Mesendoderm (in vitro differentiated cells): Measurements from ENCODE around the gene NEFH. TPM values are rescaled to one million over a fixed set of nuclear protein-coding genes. Genes with fewer than 3 reads are reported as not detected.

Experiments used
- DNase-seq: peaks from one replicate; pipeline ENCODE4 v3.0.0; 2013
- H2AK5ac ChIP-seq: 2 replicates; pipeline ENCODE4 v1.6.1; 2013; ENCODE audit warnings: low read length, inconsistent platforms
- H2BK120ac ChIP-seq: 2 replicates; pipeline ENCODE4 v1.6.1; 2013; ENCODE audit warnings: low read depth, mild to moderate bottlenecking, low read length, moderate library complexity, mixed read lengths
- H2BK15ac ChIP-seq: replicated peaks from 2 replicates; pipeline ENCODE4 v1.6.1; 2013; ENCODE audit warnings: low read depth, mild to moderate bottlenecking, moderate library complexity
- H2BK5ac ChIP-seq: 2 replicates; pipeline ENCODE4 v1.6.1; 2013; ENCODE audit warnings: low read length, inconsistent platforms
- H3K18ac ChIP-seq: 2 replicates; pipeline ENCODE4 v1.6.1; 2013; ENCODE audit warnings: mild to moderate bottlenecking, low read length, mixed read lengths
- H3K23ac ChIP-seq: one replicate; pipeline ENCODE4 v1.6.1; 2013; ENCODE audit warnings: low read length
- H3K27ac ChIP-seq: 2 replicates; pipeline ENCODE4 v1.5.1; 2013; ENCODE audit warnings: low read depth, mild to moderate bottlenecking, inconsistent platforms, low read length, moderate library complexity
- H3K27me3 ChIP-seq: 2 replicates; pipeline ENCODE4 v1.6.1; 2013; ENCODE audit warnings: low read length, control low read depth, mild to moderate bottlenecking, inconsistent platforms; ENCODE audit not compliant: insufficient read depth, poor library complexity
- H3K36me3 ChIP-seq: 2 replicates; pipeline ENCODE4 v1.6.1; 2013; ENCODE audit warnings: low read length, inconsistent platforms; ENCODE audit not compliant: control insufficient read depth, insufficient read depth
- H3K4ac ChIP-seq: one replicate; pipeline ENCODE4 v1.6.1; 2013; ENCODE audit warnings: low read depth, mild to moderate bottlenecking, low read length, moderate library complexity
- H3K4me1 ChIP-seq: 2 replicates; pipeline ENCODE4 v1.6.1; 2013; ENCODE audit warnings: low read depth, low read length, inconsistent platforms; ENCODE audit not compliant: control insufficient read depth
- H3K4me2 ChIP-seq: 2 replicates; pipeline ENCODE4 v1.6.1; 2013; ENCODE audit warnings: low read length
- H3K4me3 ChIP-seq: 2 replicates; pipeline ENCODE4 v1.5.1; 2013; ENCODE audit warnings: mild to moderate bottlenecking, low read length
- H3K56ac ChIP-seq: one replicate; pipeline ENCODE4 v1.6.1; 2013; ENCODE audit warnings: low read length
- H3K79me1 ChIP-seq: 2 replicates; pipeline ENCODE4 v1.6.1; 2013; ENCODE audit warnings: low read length, inconsistent platforms
- H3K79me2 ChIP-seq: 2 replicates; pipeline ENCODE4 v1.6.1; 2013; ENCODE audit warnings: mild to moderate bottlenecking, low read length; ENCODE audit not compliant: control insufficient read depth, insufficient read depth
- H3K9ac ChIP-seq: 2 replicates; pipeline ENCODE4 v1.6.1; 2013; ENCODE audit warnings: low read length, inconsistent platforms
- H4K5ac ChIP-seq: one replicate; pipeline ENCODE4 v1.6.1; 2013; ENCODE audit warnings: low read length
- H4K8ac ChIP-seq: one replicate; pipeline ENCODE4 v1.6.1; 2013; ENCODE audit warnings: low read depth, mild to moderate bottlenecking, control low read depth, low read length, moderate library complexity
- WGBS: extraction: QIAGEN DNeasy Blood & Tissue Kit; methylation state at CpG from one replicate; pipeline ENCODE4 v1.1.7; 2013; ENCODE audit warnings: low lambda C conversion rate, missing lambda C conversion rate; ENCODE audit not compliant: insufficient coverage; ENCODE audit errors: extremely low coverage; 5-methylcytosine and 5-hydroxymethylcytosine counted together
- polyA plus RNA-seq, 2 experiments: library from polyadenylated mRNA; stranded (reverse); fragments of 200-250 nt; gene quantifications; one replicate each; pipeline ENCODE4 v1.2.3, GENCODE V29; 2013

Gene NEFH, protein sequence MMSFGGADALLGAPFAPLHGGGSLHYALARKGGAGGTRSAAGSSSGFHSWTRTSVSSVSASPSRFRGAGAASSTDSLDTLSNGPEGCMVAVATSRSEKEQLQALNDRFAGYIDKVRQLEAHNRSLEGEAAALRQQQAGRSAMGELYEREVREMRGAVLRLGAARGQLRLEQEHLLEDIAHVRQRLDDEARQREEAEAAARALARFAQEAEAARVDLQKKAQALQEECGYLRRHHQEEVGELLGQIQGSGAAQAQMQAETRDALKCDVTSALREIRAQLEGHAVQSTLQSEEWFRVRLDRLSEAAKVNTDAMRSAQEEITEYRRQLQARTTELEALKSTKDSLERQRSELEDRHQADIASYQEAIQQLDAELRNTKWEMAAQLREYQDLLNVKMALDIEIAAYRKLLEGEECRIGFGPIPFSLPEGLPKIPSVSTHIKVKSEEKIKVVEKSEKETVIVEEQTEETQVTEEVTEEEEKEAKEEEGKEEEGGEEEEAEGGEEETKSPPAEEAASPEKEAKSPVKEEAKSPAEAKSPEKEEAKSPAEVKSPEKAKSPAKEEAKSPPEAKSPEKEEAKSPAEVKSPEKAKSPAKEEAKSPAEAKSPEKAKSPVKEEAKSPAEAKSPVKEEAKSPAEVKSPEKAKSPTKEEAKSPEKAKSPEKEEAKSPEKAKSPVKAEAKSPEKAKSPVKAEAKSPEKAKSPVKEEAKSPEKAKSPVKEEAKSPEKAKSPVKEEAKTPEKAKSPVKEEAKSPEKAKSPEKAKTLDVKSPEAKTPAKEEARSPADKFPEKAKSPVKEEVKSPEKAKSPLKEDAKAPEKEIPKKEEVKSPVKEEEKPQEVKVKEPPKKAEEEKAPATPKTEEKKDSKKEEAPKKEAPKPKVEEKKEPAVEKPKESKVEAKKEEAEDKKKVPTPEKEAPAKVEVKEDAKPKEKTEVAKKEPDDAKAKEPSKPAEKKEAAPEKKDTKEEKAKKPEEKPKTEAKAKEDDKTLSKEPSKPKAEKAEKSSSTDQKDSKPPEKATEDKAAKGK
- polyA plus RNA-seq (2013, experiment 1 of 2): 1.6 TPM
- polyA plus RNA-seq (2013, experiment 2 of 2): 1.6 TPM

DNA sequence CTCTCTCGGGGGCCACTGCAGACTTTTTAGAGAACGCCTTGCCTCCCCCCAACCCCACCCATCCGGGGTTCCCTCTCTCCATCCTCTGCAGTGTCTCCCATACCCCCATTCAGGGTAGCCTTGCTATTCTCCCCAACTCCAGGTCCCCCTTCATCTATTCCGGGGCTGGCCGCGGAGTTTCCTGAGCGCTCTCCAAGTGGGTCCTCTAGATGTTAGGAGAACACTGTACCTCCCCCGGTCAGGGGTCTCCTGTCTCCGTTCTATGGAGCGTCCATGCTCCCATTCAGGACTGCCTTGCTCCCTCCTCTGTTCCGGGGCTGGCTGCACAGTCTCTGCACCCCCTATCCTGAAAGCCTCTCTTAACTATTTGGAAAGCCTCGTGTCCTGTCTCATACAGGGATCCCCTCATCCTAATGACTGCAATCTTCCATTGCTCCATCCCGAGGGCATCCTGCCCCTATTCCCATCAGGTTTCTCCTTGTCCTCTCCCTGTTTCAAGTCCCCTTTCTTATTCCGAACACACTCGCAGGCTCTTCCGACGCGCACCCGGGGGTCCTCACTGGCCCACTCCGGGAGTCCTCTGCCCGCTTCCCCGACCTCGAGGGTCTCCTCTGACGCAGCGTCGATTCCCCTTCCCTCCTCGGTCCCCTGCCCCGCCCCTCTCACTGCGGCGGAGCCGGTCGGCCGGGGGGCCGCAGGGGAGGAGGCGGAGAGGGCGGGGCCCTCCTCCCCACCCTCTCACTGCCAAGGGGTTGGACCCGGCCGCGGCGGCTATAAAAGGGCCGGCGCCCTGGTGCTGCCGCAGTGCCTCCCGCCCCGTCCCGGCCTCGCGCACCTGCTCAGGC, at the start of gene NEFH:
TSS of gene NEFH (plus strand) at position 802 of the 845 bp plus-strand sequence. CDS start 45 bp downstream, outside the sequence.
- Histone ChIP-seq H3K36me3 (no peaks in the 10 kb centered on the region), H2AK5ac (no peak within 1 kb of the TSS), H2BK15ac (no peak within 1 kb of the TSS), H3K79me1 (no peaks in the 10 kb centered on the region), H3K4me3 (no peak within 1 kb of the TSS), H3K4me2 (peak within 1 kb of the TSS; percentile 26), H2BK120ac (no peak within 1 kb of the TSS), H2BK5ac (no peak within 1 kb of the TSS), H3K4ac (no peak within 1 kb of the TSS), H3K79me2 (no peaks in the 10 kb centered on the region), H3K4me1 (no peaks in the 10 kb centered on the region), H3K18ac (no peak within 1 kb of the TSS), H3K56ac (peak within 1 kb of the TSS; percentile 50), H3K23ac (no peak within 1 kb of the TSS), H3K27me3 (peaks cover 18% of the 10 kb centered on the region), H4K8ac (no peak within 1 kb of the TSS), H3K9ac (peak within 1 kb of the TSS; percentile 26), H3K27ac (no peak within 1 kb of the TSS), H4K5ac (no peak within 1 kb of the TSS)
- whole genome bisulfite sequencing: no CpG with 5 or more reads among the region's 48 CpGs
- DNase-seq: no peak

DNA sequence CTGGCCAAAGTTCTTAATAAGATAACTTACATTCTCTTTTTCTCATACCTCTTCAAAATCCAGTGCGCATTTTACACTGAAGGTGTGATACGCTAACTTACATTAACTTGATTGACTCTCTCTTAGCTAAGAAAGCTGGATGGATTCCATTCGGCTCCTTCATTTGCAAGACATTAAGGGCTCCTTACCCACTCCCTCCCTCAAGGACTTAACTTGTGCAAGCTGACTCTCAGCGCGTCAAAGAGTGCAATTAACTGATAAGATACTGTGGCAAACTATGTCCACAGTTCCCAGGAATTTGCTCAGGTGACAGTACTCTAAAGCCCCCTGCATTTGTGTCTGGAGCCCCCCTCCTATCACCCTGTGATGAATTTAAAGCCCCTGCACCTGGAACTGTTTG, 48.0 kb upstream of the NEFH start:
- Histone ChIP-seq H3K4me1 (peaks cover 1% of the 10 kb centered on the region), H3K4me3 (no peak overlapping the region), H4K5ac (no peak overlapping the region), H3K27me3 (no peaks in the 10 kb centered on the region), H2BK5ac (no peak overlapping the region), H3K4ac (no peak overlapping the region), H3K4me2 (no peak overlapping the region), H2BK15ac (no peak overlapping the region), H3K36me3 (no peaks in the 10 kb centered on the region), H3K18ac (no peak overlapping the region), H3K23ac (no peak overlapping the region), H3K56ac (no peak overlapping the region), H4K8ac (no peak overlapping the region), H3K27ac (no peak overlapping the region), H2BK120ac (no peak overlapping the region), H3K79me1 (no peaks in the 10 kb centered on the region), H2AK5ac (no peak overlapping the region), H3K9ac (no peak overlapping the region), H3K79me2 (no peaks in the 10 kb centered on the region)
- peak; percentile 80 for DNase-seq
- no CpG with 5 or more reads among the region's 5 CpGs for WGBS

DNA sequence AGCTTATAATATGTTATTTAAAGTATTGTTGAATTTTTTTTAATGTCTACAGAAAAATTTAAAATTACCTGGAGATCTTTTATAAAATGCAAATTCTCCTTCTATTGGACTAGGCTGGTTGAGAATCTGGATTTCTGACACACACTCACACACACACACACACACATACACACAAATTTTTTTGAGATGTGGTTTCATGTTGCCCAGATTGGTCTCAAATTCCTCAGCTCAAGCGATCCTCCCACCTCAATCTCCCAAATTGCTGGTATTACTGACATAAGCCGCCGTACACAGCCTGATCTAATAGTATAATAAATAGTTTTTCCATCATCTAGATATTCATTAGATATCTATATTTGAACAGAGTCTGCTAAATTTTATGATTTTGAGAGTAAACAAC, 46.2 kb upstream of the NEFH start:
- peaks cover 1% of the 10 kb centered on the region for H3K4me1 ChIP-seq

DNA sequence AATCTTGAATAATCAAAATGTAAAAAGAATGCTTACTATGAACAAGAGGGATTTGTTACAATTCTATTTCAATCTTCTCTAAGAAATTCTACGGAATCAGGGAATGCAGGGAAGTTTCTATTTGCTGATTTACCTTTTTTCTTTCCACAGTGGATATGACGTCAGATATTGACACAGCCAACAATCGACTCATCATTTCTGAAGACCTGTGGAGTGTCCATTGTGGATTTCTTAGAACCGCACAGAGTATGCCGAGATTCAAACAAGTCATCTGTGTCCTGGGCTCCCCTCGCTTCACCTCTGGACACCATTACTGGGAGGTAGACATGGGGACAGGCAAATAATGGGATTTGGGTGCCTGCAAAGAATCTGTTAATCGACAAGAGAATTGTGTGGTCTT, 45.7 kb upstream of the NEFH start:
- Histone ChIP-seq H3K23ac (no peak overlapping the region), H3K4me3 (no peak overlapping the region), H3K27me3 (no peaks in the 10 kb centered on the region), H3K4me1 (peaks cover 1% of the 10 kb centered on the region), H3K27ac (no peak overlapping the region), H2BK5ac (no peak overlapping the region), H3K56ac (no peak overlapping the region), H3K4me2 (no peak overlapping the region), H3K4ac (no peak overlapping the region), H2BK120ac (no peak overlapping the region), H2AK5ac (no peak overlapping the region), H3K36me3 (no peaks in the 10 kb centered on the region), H4K5ac (no peak overlapping the region), H3K18ac (no peak overlapping the region), H3K79me2 (no peaks in the 10 kb centered on the region), H2BK15ac (no peak overlapping the region), H3K79me1 (no peaks in the 10 kb centered on the region), H3K9ac (no peak overlapping the region), H4K8ac (no peak overlapping the region)
- no CpG with 5 or more reads among the region's 7 CpGs for WGBS
- DNase-seq: no peak

More for the DNA sequence above, 46.2 kb upstream of the NEFH start:
- H3K27me3 ChIP-seq: no peaks in the 10 kb centered on the region
- no peak overlapping the region for H2BK120ac ChIP-seq
- no peak overlapping the region for H3K4me2 ChIP-seq
- no peaks in the 10 kb centered on the region for H3K79me1 ChIP-seq
- no CpG with 5 or more reads among the region's 3 CpGs for WGBS
- no peaks in the 10 kb centered on the region for H3K36me3 ChIP-seq
- no peak overlapping the region for H4K8ac ChIP-seq
- no peak overlapping the region for H2BK15ac ChIP-seq
- no peak overlapping the region for H3K56ac ChIP-seq
- no peak overlapping the region for H3K23ac ChIP-seq
- H3K4me3 ChIP-seq: no peak overlapping the region
- no peak overlapping the region for H4K5ac ChIP-seq
- H3K27ac ChIP-seq: no peak overlapping the region
- H3K9ac ChIP-seq: no peak overlapping the region
- H2BK5ac ChIP-seq: no peak overlapping the region
- DNase-seq: no peak
- no peak overlapping the region for H3K18ac ChIP-seq
- H3K4ac ChIP-seq: no peak overlapping the region
- H2AK5ac ChIP-seq: no peak overlapping the region
- no peaks in the 10 kb centered on the region for H3K79me2 ChIP-seq
